Uterus (tissue), 4 donors: ENCODE measurements around the gene CCM2L. TPM values are rescaled to one million over a fixed set of nuclear protein-coding genes. Genes with fewer than 3 reads are reported as not detected.

Experiments
- DNase-seq, 2 donors: peaks; one replicate each; pipeline ENCODE4 v3.0.0-alpha.2; 2019 to 2020
- H3K27ac ChIP-seq, 2 donors: fragments of 200-600 bp; sonication (generic); 1 replicate in 1 of 2; 2 replicates in 1 of 2; pipeline ENCODE4 v1.5.1; 2016 to 2018
- H3K27me3 ChIP-seq, 2 donors: fragments of 200-600 bp; sonication (generic); one replicate each; pipeline ENCODE4 v1.5.1; 2018 to 2019; ENCODE audit warnings: control low read depth in 1 of 2
- H3K36me3 ChIP-seq, 2 donors: fragments of 200-600 bp; sonication (generic); one replicate each; pipeline ENCODE4 v1.5.1; 2019; ENCODE audit warnings: control low read depth in 1 of 2
- H3K4me1 ChIP-seq, 2 donors: fragments of 200-600 bp; sonication (generic); one replicate each; pipeline ENCODE4 v1.5.1; 2018 to 2019; ENCODE audit warnings: control low read depth in 1 of 2
- H3K4me3 ChIP-seq, 2 donors: fragments of 200-600 bp; sonication (generic); 1 replicate in 1 of 2; 2 replicates in 1 of 2; pipeline ENCODE4 v1.5.1; 2018 to 2019; ENCODE audit warnings: mild to moderate bottlenecking in 1 of 2
- H3K9me3 ChIP-seq, 2 donors: fragments of 200-600 bp; sonication (generic); one replicate each; pipeline ENCODE4 v1.5.1; 2019; ENCODE audit warnings: control low read depth in 1 of 2
- CTCF ChIP-seq, 4 experiments: fragments of 200-600 bp in 2 of 4; fragments of 450-650 bp in 2 of 4; sonication (generic) in 2 of 4; IDR thresholded peaks; one replicate each; pipeline ENCODE4 v1.5.1; 2016 to 2019; ENCODE audit warnings: antibody characterized with exemption in 4 of 4, mild to moderate bottlenecking in 2 of 4, moderate library complexity in 1 of 4
- POLR2A ChIP-seq, 2 donors: fragments of 450-650 bp; IDR thresholded peaks; one replicate each; pipeline ENCODE4 v1.6.1; 2016; ENCODE audit warnings: antibody characterized with exemption in 2 of 2, mild to moderate bottlenecking in 1 of 2, moderate library complexity in 1 of 2
- intact Hi-C: fragments of 100-400 bp; cut with DNase I; formaldehyde crosslinking; loops from one replicate; pipeline ENCODE4 v1.15.1; 2023; ENCODE audit warnings: low total_unique reads
- total RNA-seq, 4 donors: library from RNA; depleted of rRNA in 3 of 4; stranded (reverse); fragments of >200 nt in 3 of 4; gene quantifications; one replicate each; pipeline versions ENCODE4 v1.1.0 to v1.2.4, GENCODE V29; 2014 to 2023
- donor health status: DM: yes; HTN: yes; CAD: no.

CCM2L gene
- total RNA-seq, 4 donors from 2014 or later = 3.5 to 21.9 (median 10.0) TPM

- intact Hi-C loops = no loop called here
- H3K9me3 ChIP-seq = no peaks in the 10 kb centered on the region
- no peak for DNase-seq
- H3K4me1 ChIP-seq = no peaks in the 10 kb centered on the region
- H3K27me3 ChIP-seq = no peaks in the 10 kb centered on the region
- H3K4me3 ChIP-seq = no peak overlapping the region
- H3K36me3 ChIP-seq = no peaks in the 10 kb centered on the region
- TF ChIP-seq POLR2A (IDR thresholded peaks at IDR 0.05) = no peak
- TF ChIP-seq CTCF (IDR thresholded peaks at IDR 0.05) = no peak
- no peak overlapping the region for H3K27ac ChIP-seq
These were observed 34.4 kb upstream of the CCM2L start for GRCh38 chr20:31975874-31976273.

DNA sequence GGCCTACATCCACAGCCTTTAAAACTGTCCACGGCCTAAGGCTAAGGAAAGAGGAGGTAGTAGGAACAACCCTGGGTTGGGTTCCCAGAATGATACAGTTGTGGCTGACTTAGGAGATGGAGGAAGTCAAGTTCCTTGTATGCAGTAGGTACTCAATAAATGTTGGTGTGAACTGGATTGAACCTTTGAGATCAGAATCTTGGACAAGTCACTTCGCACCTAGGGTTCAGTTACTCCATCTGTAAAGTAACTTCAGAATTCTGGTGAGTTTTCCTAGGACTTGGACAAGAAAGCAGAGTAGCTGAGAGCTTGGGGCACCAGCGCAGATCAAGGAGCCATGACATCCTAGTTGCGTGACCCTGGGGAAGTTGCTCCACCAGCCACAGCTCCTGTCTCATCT is 33.2 kb upstream of the CCM2L start:
- no peaks in the 10 kb centered on the region for H3K9me3 ChIP-seq

GRCh38 chr20:31979713-31980426 is 30.4 kb upstream of the CCM2L start:
- Histone ChIP-seq H3K36me3 (no peaks in the 10 kb centered on the region), H3K4me1 (no peaks in the 10 kb centered on the region), H3K9me3 (no peaks in the 10 kb centered on the region), H3K27me3 (no peaks in the 10 kb centered on the region), H3K27ac (no peak overlapping the region), H3K4me3 (no peak overlapping the region)
- intact Hi-C loops = no loop called here
- no peak for TF ChIP-seq POLR2A (IDR thresholded peaks at IDR 0.05)
- TF ChIP-seq CTCF (IDR thresholded peaks at IDR 0.05) = no peak
- DNase-seq = no peak

More for the DNA sequence above, 33.2 kb upstream of the CCM2L start:
- Histone ChIP-seq H3K27ac (no peak overlapping the region), H3K27me3 (no peaks in the 10 kb centered on the region), H3K36me3 (no peaks in the 10 kb centered on the region), H3K4me3 (no peak overlapping the region), H3K4me1 (no peaks in the 10 kb centered on the region)
- intact Hi-C loops = no loop called here
- DNase-seq = no peak
- TF ChIP-seq CTCF (IDR thresholded peaks at IDR 0.05) = no peak
- no peak for TF ChIP-seq POLR2A (IDR thresholded peaks at IDR 0.05)

DNA sequence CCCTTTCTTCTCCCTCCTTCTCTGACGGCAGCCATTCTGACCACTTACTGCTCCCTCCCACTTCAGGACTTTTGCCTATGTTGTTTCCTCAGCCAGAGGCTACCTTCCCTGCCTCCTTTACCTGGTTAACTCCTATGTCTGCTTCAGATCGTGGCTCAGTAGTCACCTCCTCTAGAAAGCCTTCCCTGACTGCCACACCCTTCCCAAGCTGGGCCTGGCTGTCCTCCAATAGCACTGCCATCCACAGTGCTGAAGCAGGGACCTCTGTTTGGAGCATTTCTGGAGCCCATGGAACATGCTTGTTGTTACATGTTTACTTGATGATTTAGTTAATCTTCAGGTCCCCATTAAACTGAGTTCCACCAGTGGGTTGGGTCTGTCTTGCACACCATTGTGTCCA is 28.5 kb upstream of the CCM2L start:
- no peaks in the 10 kb centered on the region for H3K36me3 ChIP-seq
- H3K27me3 ChIP-seq = no peaks in the 10 kb centered on the region
- no peaks in the 10 kb centered on the region for H3K4me1 ChIP-seq
- DNase-seq = no peak
- TF ChIP-seq POLR2A (IDR thresholded peaks at IDR 0.05) (no peak), CTCF (IDR thresholded peaks at IDR 0.05) (no peak)
- intact Hi-C loops = no loop called here
- H3K4me3 ChIP-seq = no peak overlapping the region
- H3K9me3 ChIP-seq = no peaks in the 10 kb centered on the region
- H3K27ac ChIP-seq = no peak overlapping the region

- Histone ChIP-seq H3K36me3 (no peaks in the 10 kb centered on the region), H3K4me1 (no peaks in the 10 kb centered on the region), H3K9me3 (no peaks in the 10 kb centered on the region), H3K4me3 (no peak overlapping the region), H3K27ac (no peak overlapping the region), H3K27me3 (no peaks in the 10 kb centered on the region)
- DNase-seq = no peak
- TF ChIP-seq CTCF (IDR thresholded peaks at IDR 0.05) (no peak), POLR2A (IDR thresholded peaks at IDR 0.05) (no peak)
- intact Hi-C loops = no loop called here
These were observed 25.2 kb upstream of the CCM2L start for GRCh38 chr20:31984981-31985471.
